Head of caudate nucleus (tissue), 42 donors: ENCODE results near the gene SH3BP5L.
A peak's percentile ranks its signal among the peaks of the same experiment; 100 is the strongest.
"Not testable (repeated sequence)": the region's sequence is repeated elsewhere in the genome, so short reads cannot be mapped to it uniquely, and the experiment has no call there.

ENCODE experiments used
- DNase-seq, 42 donors: peaks; one replicate each; pipeline versions ENCODE4 v3.0.0 to v3.0.0-alpha.2; 2020 to 2021; ENCODE audit warnings: mixed read lengths in 7 of 42
- intact Hi-C: fragments of 100-400 bp; cut with DNase I; formaldehyde crosslinking; loops from one replicate; pipeline ENCODE4 v1.15.0; 2022

SH3BP5L gene

DNA sequence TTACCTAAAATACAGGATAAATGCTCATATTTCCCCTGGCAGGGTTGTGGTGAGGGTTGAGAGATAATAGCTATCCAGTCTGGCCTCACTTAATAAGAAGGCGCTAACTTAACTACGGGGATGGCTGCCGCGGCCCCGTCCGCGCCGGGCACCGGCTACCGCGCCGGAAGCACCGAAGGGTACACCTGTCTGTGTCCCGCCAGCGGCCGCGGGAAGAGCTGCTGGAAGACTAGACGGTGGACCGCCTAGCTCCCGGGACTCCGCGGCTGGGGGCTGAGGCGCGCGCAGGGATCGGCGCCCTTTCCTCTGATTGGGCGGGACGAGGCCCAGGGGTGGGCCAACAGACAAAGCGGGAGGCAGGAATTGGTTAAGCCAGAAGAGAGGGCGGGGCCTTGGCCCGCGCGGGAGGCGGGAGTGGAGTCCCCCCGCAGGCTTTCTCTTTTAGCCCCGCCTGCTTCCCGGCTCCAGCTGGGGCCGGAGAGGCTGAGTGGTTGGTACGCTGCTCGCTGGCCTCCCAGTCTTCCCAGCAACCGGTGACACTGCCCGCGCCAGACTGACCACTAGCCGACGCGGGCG lies 12.2 kb upstream of the SH3BP5L start, which contains the start of gene ZNF672:
Gene ZNF672, plus strand, starts transcription at position 444 of the 576 bp plus-strand sequence. CDS start 9,051 bp downstream, outside the sequence.
- peak; percentile 93 to 99 (median 98) for DNase-seq
- intact Hi-C loops = loop anchor here (2.0 kb wide), 1 partner anchor 37 kb away; no protein-coding TSS in a partner anchor

GRCh38 chr1:248837045-248837780 lies 11.5 kb upstream of the SH3BP5L start:
- DNase-seq = no peak
- intact Hi-C loops = no loop called here

- DNase-seq = peak in 1 of 42 donors; percentile 1
- intact Hi-C loops = no loop called here
Measured at GRCh38 chr1:248834343-248834940, 8.7 kb upstream of the SH3BP5L start.

DNA sequence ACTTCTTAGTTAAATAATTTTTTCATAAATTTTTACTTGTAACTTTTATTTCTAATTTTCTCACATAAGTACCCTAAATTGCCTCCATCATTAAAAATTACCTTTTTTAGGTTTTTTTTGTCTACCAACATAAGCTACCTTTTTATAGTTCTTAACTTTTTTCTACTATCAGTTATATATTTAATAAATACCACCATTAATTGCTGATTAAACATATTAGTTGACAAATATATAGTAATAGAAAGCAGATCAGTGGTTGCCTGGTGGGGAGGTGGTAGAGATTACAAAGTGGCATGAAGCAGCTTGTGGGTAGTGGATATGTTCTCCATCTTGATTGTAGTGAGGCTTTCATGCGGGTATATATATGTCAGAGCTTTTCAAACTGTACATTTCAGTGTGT lies 6.1 kb upstream of the SH3BP5L start:
- no peak for DNase-seq
- intact Hi-C loops = no loop called here

DNA sequence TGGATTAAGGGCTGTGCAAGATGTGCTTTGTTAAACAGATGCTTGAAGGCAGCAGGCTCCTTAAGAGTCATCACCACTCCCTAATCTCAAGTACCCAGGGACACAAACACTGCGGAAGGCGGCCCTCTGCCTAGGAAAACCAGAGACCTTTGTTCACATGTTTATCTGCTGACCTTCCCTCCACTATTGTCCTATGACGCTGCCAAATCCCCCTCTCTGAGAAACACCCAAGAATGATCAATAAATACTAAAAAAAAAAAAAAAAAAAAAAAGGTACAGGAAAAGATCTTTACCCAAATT lies 5.0 kb upstream of the SH3BP5L start:
- DNase-seq, intact Hi-C loops: not testable (repeated sequence)

DNA sequence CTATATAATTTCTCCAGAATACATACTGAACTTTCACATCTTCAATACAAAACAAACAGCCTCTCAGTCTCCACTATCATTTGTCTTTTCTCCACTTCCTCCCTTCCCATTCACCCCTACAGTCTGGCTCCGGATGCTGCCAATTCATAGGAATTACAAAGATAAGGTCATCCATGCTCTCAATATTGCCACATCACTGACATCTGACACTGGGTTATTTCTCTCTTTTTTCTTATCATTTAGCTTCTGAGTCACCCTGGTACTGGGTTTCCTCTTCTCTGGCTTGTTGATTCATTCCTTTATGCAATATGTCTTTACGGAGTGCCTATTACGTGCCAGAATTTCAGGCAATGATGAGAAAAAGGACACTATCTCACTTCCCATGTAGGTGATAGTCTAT lies 3.1 kb upstream of the SH3BP5L start:
- no peak for DNase-seq
- intact Hi-C loops = no loop called here

GRCh38 chr1:248825573-248825908 lies 174 bp downstream of the SH3BP5L start:
- intact Hi-C loops = no loop called here
- peak in 2 of 42 donors; percentile 29 to 40 for DNase-seq

DNA sequence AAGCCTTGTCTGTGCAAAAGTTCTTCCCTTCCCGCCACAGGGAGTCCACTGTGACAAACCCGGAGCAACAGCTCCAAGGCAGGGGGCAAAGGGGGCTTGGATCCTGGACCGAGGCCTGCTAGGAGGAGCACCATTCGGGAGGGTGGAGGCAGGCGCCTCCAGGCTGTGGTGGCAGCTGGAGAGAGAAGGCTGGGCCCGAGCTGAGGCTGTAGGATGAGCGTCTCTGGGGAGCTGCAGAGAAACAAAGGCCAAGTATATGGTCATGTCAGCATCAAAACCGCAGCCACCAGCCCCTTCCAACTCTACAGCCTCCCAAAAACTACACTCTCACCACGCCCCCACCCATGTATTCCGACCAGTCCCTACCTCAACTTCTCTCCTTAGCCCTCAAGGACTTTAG lies 579 bp downstream of the SH3BP5L start:
- intact Hi-C loops = no loop called here
- peak in 1 of 42 donors; percentile 7 for DNase-seq

- peak in 1 of 42 donors; percentile 3 for DNase-seq
- intact Hi-C loops = no loop called here
Measured at GRCh38 chr1:248824701-248825100, 1.0 kb downstream of the SH3BP5L start.

DNA sequence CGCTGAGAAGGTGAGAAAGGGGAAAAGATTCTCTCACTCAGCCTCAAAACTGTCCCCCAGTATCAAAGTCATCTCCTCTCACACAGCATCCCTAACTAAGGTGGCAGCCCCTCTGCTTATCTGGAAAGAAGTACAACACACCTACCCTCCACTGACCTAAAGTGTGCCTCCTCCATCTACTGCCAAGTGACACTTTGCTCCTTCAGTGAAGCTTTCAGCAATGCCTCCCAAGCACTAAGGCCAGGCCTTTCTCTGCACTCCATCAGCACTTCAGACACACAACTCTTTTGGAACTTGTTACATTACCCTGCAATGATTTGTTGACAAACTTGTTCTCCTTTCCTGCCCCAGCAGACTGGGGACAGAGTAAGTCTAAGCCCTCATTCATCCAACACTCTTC lies 1.4 kb downstream of the SH3BP5L start:
- DNase-seq = no peak
- intact Hi-C loops = no loop called here

- intact Hi-C loops = no loop called here
- DNase-seq = peak in 1 of 42 donors; percentile 6
Measured at GRCh38 chr1:248823517-248824001, 2.2 kb downstream of the SH3BP5L start.

DNA sequence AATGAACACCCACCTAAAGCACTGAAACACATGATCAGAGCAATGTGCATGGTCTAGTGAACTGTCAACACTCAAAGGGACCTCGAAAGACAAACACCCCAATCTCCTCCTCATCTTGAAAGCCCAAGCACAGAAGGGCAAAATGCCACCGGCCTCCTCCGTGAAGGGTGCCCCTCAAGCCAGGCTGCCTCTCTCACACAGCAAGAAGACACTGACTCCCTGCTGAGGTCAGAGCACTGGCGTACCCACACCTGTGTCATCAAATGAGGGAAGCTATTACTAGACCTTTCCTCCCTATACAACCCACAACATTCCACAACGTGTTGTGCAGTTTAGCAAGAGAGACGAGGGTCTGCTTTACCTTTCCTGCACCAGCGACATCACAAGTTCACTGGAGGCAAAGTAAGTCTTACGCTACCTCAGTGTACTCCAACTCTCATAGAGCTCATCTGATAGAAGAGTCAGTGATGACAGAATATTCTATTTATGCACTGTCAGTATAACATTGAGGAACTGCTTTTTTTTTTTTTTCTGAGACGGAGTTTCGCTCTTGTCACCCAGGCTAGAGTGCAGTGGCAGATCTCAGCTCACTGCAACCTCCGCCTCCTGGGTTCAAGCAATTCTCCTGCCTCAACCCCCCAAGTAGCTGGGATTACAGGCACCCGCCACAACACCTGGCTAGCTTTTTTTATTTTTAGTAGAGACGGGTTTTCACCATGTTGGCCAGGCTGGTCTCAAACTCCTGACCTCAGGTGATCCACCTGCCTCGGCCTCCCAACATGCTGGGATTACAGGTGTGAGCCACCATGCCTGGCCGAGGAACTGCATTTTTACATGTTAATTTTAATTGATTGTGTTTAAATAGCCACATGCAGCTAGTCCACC lies 3.3 kb downstream of the SH3BP5L start:
- peak in 2 of 42 donors; percentile 29 to 32 for DNase-seq
- intact Hi-C loops = no loop called here

- intact Hi-C loops = no loop called here
- DNase-seq = peak in 1 of 42 donors; percentile 25
Measured at GRCh38 chr1:248821641-248822040, 4.1 kb downstream of the SH3BP5L start.

GRCh38 chr1:248821101-248821500 lies 4.6 kb downstream of the SH3BP5L start:
- DNase-seq = peak in 1 of 42 donors; percentile 32
- intact Hi-C loops = no loop called here

- intact Hi-C loops = no loop called here
- DNase-seq = peak in 1 of 42 donors; percentile 32
Measured at GRCh38 chr1:248820041-248820585, 5.6 kb downstream of the SH3BP5L start.

DNA sequence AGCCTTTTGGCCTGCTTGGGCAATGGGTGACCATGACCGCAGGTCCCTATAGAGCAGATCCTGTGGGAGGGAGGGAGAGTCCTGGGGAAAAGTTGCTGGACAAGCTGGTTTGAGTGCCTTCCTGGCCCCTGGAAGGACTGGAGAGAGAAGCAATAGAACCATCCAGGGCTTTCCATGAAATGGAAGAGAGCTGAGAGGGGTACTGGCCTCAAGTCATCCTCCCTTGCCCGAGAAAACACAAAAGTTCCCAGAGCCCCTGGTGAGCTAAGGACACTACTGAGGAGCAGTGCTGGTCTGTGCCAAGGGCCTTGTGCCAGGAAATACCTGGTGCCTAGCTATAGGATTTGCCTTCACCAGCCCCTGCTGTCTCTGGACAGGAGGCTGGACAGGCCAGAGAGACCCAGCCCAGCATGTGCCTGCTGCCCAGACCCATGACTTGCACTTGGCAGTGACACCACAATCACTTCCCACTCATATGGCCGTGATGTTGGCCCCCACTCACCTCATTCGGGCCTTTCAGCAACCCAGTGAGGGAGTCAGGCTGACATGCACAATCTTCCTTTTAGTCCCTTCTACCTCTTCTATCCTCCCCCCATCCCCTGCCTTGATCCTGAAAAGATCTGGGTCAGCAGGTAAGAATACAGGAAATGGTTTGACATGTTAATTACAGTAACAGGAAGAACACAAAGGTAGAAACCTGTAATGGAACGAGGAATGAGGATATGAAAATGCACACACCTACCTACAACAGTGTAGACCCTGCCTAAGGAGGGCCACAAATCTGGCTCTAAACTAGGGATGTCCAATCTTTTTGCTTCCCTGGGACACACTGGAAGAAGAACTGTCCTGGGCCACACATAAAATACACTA lies 7.0 kb downstream of the SH3BP5L start:
- no peak for DNase-seq
- intact Hi-C loops = no loop called here

DNA sequence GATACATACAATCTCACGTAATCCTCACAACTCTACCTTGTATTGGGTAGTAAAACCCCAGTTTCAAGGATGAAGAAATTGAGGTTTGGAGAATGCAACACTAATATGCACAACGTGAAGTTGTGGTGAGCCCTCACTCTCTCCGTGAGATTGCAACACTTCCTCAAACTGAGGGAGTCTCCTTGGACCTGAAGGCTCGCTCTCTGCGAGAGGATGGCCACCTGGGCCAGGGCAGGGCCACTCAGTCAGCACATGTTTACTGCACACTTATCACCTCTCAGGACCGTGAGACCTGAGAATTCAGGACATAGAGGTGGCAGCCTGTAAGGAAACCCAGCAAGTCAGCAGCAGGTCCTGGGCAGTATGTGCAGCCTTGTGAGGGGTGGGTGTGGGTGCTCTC lies 8.7 kb downstream of the SH3BP5L start:
- intact Hi-C loops = no loop called here
- DNase-seq = no peak
